Measurements from ENCODE around the gene WHRN.

- TF ChIP-seq POLR2A (IDR thresholded peaks at IDR 0.05) (no peak), CTCF (IDR thresholded peaks at IDR 0.05) (no peak), POLR2AphosphoS5 (IDR thresholded peaks at IDR 0.05) (no peak)
These were observed 39.8 kb upstream of the WHRN start for GRCh38 chr9:114545055-114545454.

Measured in transverse colon (tissue), 4 donors.